C4-2B (cell line): ENCODE data around the gene ABHD2.

Source experiments
- CTCF ChIP-seq: fragments of 450-650 bp; conservative IDR thresholded peaks from 2 replicates; pipeline ENCODE4 v1.5.1; 2017; ENCODE audit warnings: mild to moderate bottlenecking
- ZFX ChIP-seq: fragments of 450-650 bp; IDR thresholded peaks from 2 replicates; pipeline ENCODE4 v1.6.1; 2017

GRCh38 chr15:89208256-89208655 is 120.0 kb downstream of the ABHD2 start:
- TF ChIP-seq CTCF (no peak), ZFX (no peak)
